HEK293T (cell line): ENCODE results near the gene SLC26A5.

ENCODE experiments used
- CTCF ChIA-PET: fragments of 350-600 bp; formaldehyde crosslinking; extraction: SDS; loops from one replicate; lab custom pipeline; 2021; ENCODE audit warnings: antibody characterized with exemption, inconsistent platforms; lab: Yijun Ruan, JAX
- POLR2A ChIA-PET: fragments of 350-600 bp; formaldehyde crosslinking; extraction: SDS; loops from one replicate; lab custom pipeline; 2020; ENCODE audit warnings: antibody characterized with exemption, inconsistent platforms; lab: Yijun Ruan, JAX
- DNase-seq: peaks from one replicate; pipeline ENCODE4 v3.0.0; 2012; ENCODE audit warnings: mixed read lengths; ENCODE audit errors: extremely low spot score
- ARNT ChIP-seq: fragments of 450-650 bp; IDR thresholded peaks from 2 replicates; pipeline ENCODE4 v1.6.1; 2017; ENCODE audit warnings: mild to moderate bottlenecking
- BHLHE40 ChIP-seq: fragments of 450-650 bp; IDR thresholded peaks from 2 replicates; pipeline ENCODE4 v1.6.1; 2016; ENCODE audit warnings: mild to moderate bottlenecking, moderate library complexity, borderline replicate concordance
- CTBP1 ChIP-seq: fragments of 450-650 bp; IDR thresholded peaks from 2 replicates; pipeline ENCODE4 v1.6.1; 2016; ENCODE audit warnings: borderline replicate concordance
- ELF4 ChIP-seq: fragments of 450-650 bp; IDR thresholded peaks from 2 replicates; pipeline ENCODE4 v1.6.1; 2017; ENCODE audit warnings: antibody characterized with exemption
- FOXA1 ChIP-seq: fragments of 450-650 bp; IDR thresholded peaks from 2 replicates; pipeline ENCODE4 v1.6.1; 2016; ENCODE audit warnings: mild to moderate bottlenecking
- FOXK2 ChIP-seq: fragments of 450-650 bp; IDR thresholded peaks from 2 replicates; pipeline ENCODE4 v1.6.1; 2016; ENCODE audit warnings: mild to moderate bottlenecking
- FOXM1 ChIP-seq: fragments of 450-650 bp; IDR thresholded peaks from 2 replicates; pipeline ENCODE4 v1.6.1; 2017; ENCODE audit warnings: mild to moderate bottlenecking, borderline replicate concordance
- HDGF ChIP-seq: fragments of 450-650 bp; IDR thresholded peaks from 2 replicates; pipeline ENCODE4 v1.6.1; 2017; ENCODE audit warnings: antibody characterized with exemption, borderline replicate concordance
- L3MBTL2 ChIP-seq: fragments of 450-650 bp; conservative IDR thresholded peaks from 2 replicates; pipeline ENCODE4 v1.6.1; 2016; ENCODE audit warnings: mild to moderate bottlenecking
- LEF1 ChIP-seq: fragments of 450-650 bp; IDR thresholded peaks from 2 replicates; pipeline ENCODE4 v1.6.1; 2017; ENCODE audit warnings: mild to moderate bottlenecking, borderline replicate concordance
- NFRKB ChIP-seq: fragments of 450-650 bp; IDR thresholded peaks from 2 replicates; pipeline ENCODE4 v1.6.1; 2016; ENCODE audit warnings: mild to moderate bottlenecking, moderate library complexity
- SP1 ChIP-seq: fragments of 450-650 bp; IDR thresholded peaks from 2 replicates; pipeline ENCODE4 v1.6.1; 2017
- SUZ12 ChIP-seq: fragments of 450-650 bp; IDR thresholded peaks from 2 replicates; pipeline ENCODE4 v1.6.1; 2016; ENCODE audit warnings: mild to moderate bottlenecking
- TARDBP ChIP-seq: fragments of 450-650 bp; IDR thresholded peaks from 2 replicates; pipeline ENCODE4 v1.6.1; 2016
- ZNF384 ChIP-seq: fragments of 450-650 bp; IDR thresholded peaks from 2 replicates; pipeline ENCODE4 v1.6.1; 2016
- TF ChIP-seq, protein P1 (sequence below): fragments of 450-650 bp; IDR thresholded peaks from 2 replicates; pipeline ENCODE4 v1.6.1; 2016

The SLC26A5 gene

GRCh38 chr7:103344453-103345149 is 101.4 kb downstream of the SLC26A5 start, which contains the start of gene DNAJC2:
DNAJC2 (minus strand) TSS chr7:103344767; CDS start chr7:103344622, 145 bp downstream.
- POLR2A ChIA-PET = interaction anchor here (1.1 kb wide), 1 partner anchor 37 kb away, joined by 3 read pairs; no protein-coding TSS in a partner anchor

DNA sequence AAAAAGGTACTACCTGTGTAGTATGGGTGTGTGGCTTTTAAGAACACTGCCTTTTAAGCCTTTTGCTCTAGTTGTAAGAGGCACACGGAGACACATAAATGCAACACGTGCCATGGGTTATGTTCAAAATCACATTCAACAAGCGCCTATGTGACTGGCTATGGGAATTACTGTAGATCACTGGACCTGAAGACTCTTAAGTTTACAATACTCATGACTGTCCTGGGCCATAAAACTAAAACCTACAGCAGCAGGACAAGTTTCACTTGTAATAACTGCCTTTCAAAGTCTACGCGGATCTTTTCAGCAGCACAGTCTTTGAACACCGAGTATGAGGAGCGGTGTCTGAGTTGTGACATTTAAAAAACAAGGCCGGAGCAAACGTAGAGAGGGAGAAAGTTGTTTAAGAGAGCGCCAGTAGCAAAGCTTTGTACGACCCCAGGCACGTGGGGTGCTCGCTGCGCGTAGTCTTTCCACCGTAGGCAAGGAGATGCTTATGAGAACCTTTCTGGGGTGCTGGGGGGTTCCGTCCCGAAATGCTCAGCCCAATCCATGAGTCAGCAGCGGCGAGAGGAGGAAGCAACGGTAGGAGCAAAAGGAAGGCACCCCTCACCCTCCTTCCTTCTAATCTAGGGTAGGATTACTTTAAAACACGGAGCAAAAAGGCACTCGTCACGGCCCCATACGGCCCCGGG is 102.1 kb downstream of the SLC26A5 start:
- ChIA-PET CTCF (no interaction called here), POLR2A (interaction anchor here (1.1 kb wide), 1 partner anchor 36 kb away, joined by 3 read pairs; no protein-coding TSS in a partner anchor)
- TF ChIP-seq L3MBTL2 = no peak
- no peak for TF ChIP-seq TARDBP
- no peak for TF ChIP-seq ARNT
- no peak for TF ChIP-seq SUZ12
- peak; percentile 18 for DNase-seq

More at GRCh38 chr7:103344453-103345149, 101.4 kb downstream of the SLC26A5 start, which contains the start of gene DNAJC2:
- TF ChIP-seq SUZ12 (no peak), SP1 (no peak), ELF4 (peak; percentile 94), NFRKB (peak; percentile 45), CTBP1 (peak; percentile 77), ARNT (0 out of 2 replicates have a peak, but pooled peaks have one; percentile 23), FOXM1 (0 out of 2 replicates have a peak, but pooled peaks have one; percentile 18), L3MBTL2 (peak; percentile 91)
- peak; percentile 83 for DNase-seq
- CTCF ChIA-PET = no interaction called here

DNA sequence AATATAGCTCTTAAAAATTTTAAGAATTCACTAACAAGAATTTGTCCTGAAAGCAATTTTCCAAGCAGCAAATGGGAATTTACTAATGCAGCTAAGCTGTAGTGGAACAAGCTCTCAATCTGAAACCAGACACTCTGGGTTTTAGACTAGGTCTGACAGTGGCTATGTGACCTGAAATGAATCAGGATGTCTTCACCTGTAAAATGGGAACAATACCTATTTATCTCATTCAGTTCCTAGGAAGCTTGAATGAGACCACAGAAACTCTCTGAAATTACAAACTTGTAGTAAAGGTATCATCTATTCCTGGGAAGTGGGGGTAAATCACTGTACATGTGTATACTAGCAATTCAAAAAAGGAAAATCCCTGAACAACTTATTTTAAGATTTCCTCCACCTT is 102.7 kb downstream of the SLC26A5 start:
- no peak for TF ChIP-seq ZNF384
- TF ChIP-seq, protein P1, sequence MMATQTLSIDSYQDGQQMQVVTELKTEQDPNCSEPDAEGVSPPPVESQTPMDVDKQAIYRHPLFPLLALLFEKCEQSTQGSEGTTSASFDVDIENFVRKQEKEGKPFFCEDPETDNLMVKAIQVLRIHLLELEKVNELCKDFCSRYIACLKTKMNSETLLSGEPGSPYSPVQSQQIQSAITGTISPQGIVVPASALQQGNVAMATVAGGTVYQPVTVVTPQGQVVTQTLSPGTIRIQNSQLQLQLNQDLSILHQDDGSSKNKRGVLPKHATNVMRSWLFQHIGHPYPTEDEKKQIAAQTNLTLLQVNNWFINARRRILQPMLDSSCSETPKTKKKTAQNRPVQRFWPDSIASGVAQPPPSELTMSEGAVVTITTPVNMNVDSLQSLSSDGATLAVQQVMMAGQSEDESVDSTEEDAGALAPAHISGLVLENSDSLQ = no peak
- TF ChIP-seq FOXA1 = no peak
- TF ChIP-seq CTBP1 = no peak
- ChIA-PET POLR2A (no interaction called here), CTCF (no interaction called here)
- no peak for DNase-seq

DNA sequence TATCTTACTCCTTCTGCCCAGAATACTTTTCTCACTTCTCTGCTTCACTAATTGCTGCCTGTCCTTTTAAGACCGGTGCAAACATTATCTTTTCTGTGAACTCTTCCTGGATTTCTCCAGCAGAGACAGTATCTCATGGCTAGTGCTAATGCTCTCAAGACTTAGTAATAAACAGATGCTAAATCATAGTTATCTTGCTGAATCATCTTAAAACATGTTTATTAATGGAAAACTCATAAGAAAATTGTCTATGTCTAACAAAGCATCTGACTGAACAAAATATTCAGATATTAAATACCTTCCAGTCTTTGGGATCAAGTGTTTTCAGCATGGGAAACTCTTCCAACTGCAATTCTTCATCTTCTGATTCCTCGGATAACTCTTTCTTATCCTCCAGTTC is 104.5 kb downstream of the SLC26A5 start:
- POLR2A ChIA-PET = no interaction called here
- DNase-seq = no peak
- CTCF ChIA-PET = no interaction called here
- TF ChIP-seq HDGF = no peak

GRCh38 chr7:103338864-103339263 is 107.1 kb downstream of the SLC26A5 start:
- TF ChIP-seq LEF1 (no peak), ARNT (no peak), SUZ12 (no peak)
- POLR2A ChIA-PET = no interaction called here
- DNase-seq = no peak
- CTCF ChIA-PET = no interaction called here

DNA sequence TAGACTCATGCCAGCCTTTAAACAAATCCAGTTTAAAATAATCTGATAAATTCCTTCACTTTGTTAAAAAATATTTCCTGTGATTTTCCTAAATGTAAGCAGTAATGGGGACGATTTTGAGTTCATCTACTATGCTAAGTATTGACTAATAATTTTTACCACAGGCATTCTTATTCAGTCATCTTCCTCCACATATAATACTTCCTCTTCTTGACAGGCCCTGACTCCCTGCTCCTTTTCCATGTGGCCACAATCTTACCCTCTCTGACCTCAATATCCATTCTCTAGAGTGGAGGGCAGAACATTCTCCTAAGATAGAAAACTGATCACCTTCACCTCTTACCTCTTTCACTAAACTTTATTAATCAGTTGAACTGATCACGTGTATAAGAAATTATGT is 109.2 kb downstream of the SLC26A5 start:
- TF ChIP-seq ELF4 = no peak
- TF ChIP-seq BHLHE40 = no peak
- no peak for TF ChIP-seq LEF1
- TF ChIP-seq SP1 = no peak
- TF ChIP-seq FOXK2 = no peak
- TF ChIP-seq NFRKB = no peak
- no peak for TF ChIP-seq HDGF
- TF ChIP-seq FOXM1 = no peak
- TF ChIP-seq FOXA1 = no peak
- TF ChIP-seq, protein P1 = no peak
- DNase-seq = no peak
- ChIA-PET CTCF (no interaction called here), POLR2A (no interaction called here)

GRCh38 chr7:103325744-103326143 is 120.3 kb downstream of the SLC26A5 start:
- no peak for DNase-seq
- ChIA-PET POLR2A (no interaction called here), CTCF (no interaction called here)
- no peak for TF ChIP-seq FOXK2
- TF ChIP-seq BHLHE40 = no peak
- TF ChIP-seq CTBP1 = no peak
- TF ChIP-seq L3MBTL2 = no peak
- no peak for TF ChIP-seq ARNT
- TF ChIP-seq LEF1 = no peak
- TF ChIP-seq HDGF = no peak
- no peak for TF ChIP-seq TARDBP
